Retina (tissue), 1 donor: Measurements from ENCODE around the gene DMD.
"Not testable (repeated sequence)": the region's sequence is repeated elsewhere in the genome, so short reads cannot be mapped to it uniquely, and the experiment has no call there.

Experiments used
- DNase-seq: peaks from one replicate; pipeline ENCODE4 v3.0.0-alpha.2; 2016

DMD gene

DNA sequence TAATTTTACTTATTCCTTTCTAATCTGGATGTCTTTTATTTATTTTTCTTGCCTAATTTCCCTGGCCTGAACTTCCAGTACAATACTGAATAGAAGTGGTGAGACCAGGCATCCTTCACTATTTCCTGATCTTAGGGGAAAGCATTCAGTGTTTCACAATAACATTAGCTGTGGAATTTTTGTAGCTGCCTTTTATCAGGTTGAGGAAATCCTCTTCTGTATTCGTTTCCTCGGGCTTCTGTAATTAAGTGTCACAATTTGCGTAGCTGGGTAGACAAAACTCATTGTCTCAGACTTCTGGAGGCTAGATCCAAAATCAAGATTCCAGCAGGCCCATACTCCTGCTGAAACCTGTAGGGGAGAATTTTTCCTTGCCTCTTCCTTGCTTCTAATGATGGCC, 1541.1 kb downstream of the DMD start:
- DNase-seq, result no peak

DNA sequence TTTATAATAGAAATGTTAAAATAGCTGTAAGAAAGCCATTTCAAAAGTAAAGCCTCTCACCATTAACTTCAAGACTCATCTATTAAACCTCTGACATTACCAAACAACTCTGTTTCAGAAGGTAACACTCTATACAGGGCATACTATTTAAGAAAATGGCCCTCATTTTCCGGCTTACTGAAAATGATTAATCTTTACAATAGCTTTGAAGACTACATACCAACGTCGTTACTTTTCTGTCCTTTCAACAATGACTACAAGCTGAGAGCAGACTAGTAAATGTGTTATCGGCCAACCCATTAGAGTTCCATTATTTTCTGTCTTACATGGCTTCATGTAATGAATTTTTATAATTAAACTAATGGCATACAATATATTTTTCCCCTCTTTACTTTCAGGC, 1545.9 kb downstream of the DMD start:
- DNase-seq, result no peak

GRCh38 chrX:31663172-31663571, 1548.2 kb downstream of the DMD start:
- DNase-seq, result no peak

- no peak for DNase-seq
These were observed 1550.0 kb downstream of the DMD start for GRCh38 chrX:31661280-31661810.

DNA sequence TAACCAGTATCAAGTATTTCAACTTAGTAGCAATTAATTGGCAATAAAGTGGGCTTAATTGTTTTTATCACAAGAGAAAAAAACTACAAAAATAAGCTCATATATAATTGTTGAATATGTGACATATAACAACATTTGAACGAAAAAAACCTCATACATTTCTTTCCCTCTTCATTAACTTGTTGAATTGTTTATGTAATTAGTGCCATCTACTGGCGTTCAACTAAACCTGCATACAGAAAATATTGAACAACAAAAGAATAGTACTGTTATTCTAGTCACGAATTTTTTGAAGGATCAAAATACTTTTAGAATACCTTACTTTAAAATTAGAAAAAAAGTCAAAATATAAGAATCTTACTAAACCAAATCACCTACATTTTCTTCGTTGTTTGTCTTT, 1553.0 kb downstream of the DMD start:
- no peak for DNase-seq

GRCh38 chrX:31656013-31656412, 1555.3 kb downstream of the DMD start:
- DNase-seq, result no peak

DNA sequence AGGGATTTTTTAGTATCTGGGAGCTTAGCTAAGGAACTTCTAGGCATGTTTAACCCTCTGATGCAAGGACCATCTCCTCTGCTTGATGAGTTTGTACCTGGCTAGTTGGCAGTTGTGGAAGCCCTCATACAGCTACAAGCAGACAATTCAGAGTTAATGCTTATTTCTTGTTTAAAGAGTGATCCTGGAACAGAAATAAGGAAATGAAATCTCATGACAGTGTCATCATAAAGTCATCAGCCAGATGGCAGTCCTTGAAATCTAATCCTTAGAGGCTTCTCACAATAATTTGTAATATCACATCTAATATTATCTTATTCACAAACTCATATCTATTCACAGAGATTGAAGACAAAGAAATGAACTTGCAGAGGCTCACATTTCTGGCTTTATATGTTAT, 1557.9 kb downstream of the DMD start:
- DNase-seq, result no peak

- DNase-seq, result no peak
These were observed 1558.7 kb downstream of the DMD start for GRCh38 chrX:31652650-31653049.

DNA sequence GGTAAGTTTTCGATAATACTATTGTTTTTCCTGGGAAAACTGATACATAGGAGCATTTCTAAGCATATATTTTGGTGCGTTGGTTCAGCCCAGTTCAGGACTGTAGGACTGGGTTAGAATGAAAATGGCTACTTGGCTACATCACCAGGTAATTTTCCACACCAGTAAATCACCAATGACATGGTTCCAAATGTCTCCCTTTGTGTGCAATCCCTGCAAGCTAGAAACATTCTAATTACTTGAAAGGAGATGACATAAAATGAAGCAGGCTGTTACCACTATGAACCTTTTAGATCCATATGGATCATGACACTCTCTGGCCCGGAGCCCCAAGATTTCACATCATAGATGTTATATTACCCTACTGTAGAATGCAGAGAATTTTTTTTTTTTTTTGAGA, 1562.1 kb downstream of the DMD start:
- DNase-seq, result no peak

DNA sequence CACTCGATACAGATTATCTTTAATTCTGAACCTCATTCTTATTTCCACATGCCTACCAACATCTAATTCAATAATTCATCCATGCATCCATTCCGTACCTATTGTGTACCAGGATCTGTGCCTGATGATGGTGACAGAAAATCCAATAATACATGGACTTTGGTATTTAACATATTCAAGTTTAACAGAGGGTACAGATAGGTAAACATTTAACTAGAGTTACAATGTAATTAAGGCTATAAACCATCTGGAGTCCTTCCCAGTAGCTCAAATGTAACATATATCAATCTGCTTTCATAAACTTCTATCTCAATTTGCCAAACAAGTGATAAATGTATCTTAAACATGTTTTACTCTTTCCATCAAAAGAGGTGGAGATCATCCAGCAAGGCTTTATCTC, 1578.0 kb downstream of the DMD start:
- no peak for DNase-seq

DNA sequence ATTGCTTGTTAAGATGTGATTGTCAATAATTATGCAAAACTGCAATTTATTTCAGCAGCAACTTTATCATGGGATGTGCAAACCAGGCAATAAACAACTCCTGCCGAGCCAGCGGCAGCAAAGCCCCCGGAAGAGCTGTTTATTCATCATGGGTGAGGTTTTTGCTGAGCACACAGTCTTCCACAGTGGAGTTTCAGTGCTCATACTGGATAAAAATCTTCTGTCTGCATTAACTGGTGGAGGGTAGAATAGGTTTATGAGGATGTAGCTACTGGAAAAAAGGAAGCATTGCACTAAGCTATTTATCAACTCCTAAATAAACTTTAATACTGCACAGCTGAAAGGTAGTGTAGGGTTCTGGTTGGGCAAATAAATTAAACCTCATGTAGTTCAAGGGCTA, 1582.2 kb downstream of the DMD start:
- DNase-seq, result no peak

DNA sequence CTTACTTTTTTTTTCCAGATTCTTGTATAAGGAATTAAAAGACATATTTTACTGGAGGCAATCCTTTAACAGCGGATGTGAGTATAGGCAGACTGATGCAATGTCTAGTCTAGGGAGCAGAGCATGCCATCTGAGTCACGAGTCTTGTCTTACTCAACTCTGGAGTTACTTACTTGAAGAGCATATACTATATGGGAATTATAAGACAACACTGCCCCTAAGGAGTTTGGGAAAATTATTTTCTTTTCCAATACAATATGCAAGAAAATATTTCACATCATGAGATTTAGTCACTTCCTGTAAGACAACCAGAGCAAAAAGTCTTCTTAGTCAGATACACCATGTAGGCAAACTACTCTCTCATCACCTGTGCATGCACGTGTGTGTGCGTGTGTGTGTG, 1602.2 kb downstream of the DMD start:
- no peak for DNase-seq

DNA sequence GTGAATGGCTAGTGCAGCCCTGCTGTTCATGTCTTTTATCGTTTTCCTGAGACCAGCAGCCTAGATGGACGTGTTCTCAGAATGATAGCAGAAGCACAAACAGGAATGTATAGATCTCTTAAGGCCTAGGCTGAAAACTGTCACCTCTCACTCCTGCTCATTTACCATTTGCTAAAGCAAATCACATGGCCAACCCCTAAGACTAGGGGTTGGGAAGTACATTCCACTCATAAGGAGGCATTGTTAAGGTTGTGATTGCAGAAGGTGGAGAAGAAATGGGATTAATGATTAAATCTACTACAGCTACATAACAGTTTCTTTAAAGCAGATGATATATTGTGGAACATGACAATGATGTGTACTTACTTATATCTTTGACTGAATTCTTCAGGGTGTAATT, 1602.7 kb downstream of the DMD start:
- no peak for DNase-seq

DNA sequence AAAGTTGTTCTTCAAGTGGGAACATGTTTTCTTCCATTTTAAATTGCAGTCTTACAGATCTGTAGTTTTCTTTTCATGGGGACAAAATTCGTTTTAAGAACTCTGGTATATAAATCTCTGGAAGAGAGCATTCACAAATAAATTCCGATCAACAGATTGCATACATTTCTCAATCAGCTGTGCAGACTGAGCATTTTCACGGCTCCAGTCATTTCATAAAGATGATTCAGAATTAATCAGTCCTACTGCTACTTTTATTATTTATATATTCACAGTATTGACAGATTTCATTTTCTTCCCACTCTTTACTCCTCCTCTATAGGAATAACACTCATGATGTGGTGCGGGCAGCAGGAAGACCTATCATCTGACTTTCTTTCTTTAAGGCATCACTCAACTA, 1604.6 kb downstream of the DMD start:
- DNase-seq, result no peak

DNA sequence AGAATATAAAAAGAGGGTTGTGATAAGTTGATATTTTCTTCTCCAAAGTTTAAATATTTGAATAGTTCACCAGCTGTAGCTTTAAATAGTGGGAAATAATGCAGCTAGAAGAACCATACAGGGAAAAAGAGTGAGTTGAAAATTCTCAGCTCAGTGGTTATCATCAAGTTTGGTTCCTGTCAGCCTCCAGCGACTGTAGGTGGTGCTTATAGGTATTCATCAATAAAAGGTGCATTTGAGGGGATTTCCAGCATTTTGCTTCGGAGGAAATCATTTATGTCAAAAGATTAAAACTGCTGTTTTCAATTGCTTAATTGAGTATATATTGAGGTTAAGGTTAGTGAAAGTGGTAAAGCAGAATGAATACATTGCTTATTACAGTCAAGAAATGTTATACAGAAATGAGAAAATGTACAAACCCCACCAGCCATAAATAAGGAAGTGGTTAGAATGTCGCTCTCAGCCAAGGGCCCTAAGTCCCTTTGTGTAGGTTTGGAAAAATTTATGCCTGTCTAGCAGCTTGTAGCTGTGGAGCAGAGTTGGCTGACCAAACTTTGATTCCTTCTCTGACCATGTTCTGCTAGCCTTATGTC, 1606.6 kb downstream of the DMD start:
- DNase-seq, result no peak

GRCh38 chrX:31603411-31604120, 1607.8 kb downstream of the DMD start:
- no peak for DNase-seq

DNA sequence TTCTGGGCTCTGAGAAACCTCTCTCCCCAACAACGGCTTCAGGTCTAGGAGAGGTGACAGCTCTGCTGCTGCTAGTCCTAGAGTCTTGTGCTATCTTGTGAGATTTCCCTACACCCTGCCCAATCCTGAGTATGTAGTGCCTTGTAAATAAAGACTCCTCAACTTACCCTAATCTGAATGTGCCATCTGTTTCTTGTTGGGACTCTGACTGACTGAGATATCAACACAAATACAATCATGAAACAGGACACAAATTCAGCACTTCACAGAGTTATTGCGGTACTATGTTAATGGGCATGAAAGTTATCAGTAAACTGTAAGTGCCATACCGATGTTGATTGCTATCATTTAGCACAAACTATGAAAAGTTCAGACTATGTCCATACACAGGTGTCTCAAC, 1610.5 kb downstream of the DMD start:
- DNase-seq, result no peak

DNA sequence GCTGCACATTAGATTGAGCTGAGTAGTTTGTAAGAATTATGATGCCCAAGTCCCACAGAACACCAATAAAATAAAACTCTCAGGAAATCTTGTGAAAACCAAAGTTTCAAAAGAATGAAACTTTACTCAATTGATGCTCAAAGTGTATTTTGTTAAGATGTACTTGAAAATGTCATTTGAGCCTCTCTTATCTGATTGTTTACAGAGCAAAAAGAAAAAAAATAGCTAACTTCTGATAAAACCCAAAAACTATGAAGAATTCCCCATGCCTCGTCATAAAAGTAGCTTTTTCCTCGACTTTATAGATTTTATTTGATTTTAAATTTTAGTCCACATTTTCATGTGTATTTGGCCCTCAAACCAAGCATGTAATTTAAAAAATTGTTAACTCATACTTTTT, 1618.0 kb downstream of the DMD start:
- no peak for DNase-seq

GRCh38 chrX:31591355-31591754, 1620.0 kb downstream of the DMD start:
- DNase-seq, result no peak

DNA sequence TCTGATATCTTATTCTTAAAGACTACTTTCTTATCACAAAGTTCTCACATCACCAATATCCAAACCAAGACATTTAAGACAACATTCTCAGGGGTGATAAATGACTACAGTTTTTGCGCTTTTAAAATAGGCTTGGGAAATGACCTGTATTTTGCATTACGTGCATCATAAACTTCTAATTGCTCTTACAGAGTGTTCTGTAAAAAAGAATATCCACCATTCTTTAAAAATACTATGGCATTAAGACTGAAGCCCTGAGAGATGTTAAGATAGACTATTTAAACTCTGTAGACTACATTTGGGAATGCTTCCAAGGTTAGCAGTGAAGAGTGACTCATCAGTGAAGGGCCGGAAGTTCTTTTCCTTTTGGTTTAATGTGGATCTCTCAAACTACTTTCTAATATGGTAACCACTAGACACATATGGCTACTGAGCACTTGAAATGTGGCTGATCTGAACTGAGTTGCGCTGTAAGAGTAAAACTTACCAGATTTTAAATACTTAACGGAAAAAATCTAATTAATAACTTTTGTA, 1620.7 kb downstream of the DMD start:
- no peak for DNase-seq

DNA sequence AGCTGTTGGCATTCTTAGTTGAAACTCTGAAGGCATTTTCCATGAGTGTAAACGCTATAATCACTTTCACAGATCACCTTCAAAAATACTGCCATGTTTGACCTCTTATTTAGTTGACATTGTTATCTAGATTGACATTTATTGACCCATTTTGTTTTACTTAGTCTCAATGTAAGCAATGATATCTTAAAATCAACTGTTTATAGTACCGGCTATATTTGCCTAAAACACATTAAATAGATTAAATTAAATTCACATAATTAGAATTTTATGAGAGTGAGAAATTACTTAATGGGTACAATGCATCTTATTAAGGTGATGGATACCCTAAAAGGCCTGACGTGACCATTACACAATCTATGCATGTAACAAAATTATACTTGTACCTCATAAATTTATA, 1621.8 kb downstream of the DMD start:
- no peak for DNase-seq

DNA sequence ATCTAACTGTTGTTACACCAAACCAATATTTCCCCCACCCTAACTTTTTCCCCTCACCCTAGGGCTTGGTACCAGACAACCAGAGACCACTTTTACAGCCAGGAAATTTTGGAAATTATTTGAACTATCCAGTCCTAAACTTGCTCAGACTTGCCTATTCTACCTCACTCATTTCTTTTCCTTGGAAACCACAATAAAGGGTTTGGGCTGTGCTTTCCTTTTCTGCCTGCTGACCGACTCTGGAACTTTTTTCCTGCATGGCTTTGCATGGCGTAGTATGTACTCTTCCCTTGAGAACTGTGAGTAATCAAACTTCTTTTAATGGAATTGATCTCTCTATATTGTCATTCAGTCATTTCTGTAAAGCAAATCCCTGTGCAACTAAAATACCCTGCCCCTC, 1623.0 kb downstream of the DMD start:
- no peak for DNase-seq

DNA sequence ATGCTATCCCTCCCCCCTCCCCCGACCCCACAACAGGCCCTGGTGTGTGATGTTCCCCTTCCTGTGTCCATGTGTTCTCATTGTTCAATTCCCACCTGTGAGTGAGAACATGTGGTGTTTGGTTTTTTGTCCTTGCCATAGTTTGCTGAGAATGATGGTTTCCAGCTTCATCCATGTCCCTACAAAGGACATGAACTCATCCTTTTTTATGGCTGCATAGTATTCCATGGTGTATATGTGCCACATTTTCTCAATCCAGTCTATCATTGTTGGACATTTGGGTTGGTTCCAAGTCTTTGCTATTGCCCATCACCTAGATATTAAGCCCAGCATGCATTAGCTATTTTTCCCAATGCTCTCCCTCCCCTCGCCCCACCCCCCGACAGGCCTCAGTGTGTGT, 1627.5 kb downstream of the DMD start:
- DNase-seq, result not testable (repeated sequence)

- DNase-seq, result no peak
These were observed 1630.6 kb downstream of the DMD start for GRCh38 chrX:31580726-31581125.

GRCh38 chrX:31580227-31580626, 1631.1 kb downstream of the DMD start:
- DNase-seq, result no peak
